T-helper 9 cell (primary cell): ENCODE measurements around the gene STARD8.

Experiments
- DNase-seq: peaks from one replicate; pipeline ENCODE4 v3.0.0-alpha.2; 2020

Gene STARD8

DNA sequence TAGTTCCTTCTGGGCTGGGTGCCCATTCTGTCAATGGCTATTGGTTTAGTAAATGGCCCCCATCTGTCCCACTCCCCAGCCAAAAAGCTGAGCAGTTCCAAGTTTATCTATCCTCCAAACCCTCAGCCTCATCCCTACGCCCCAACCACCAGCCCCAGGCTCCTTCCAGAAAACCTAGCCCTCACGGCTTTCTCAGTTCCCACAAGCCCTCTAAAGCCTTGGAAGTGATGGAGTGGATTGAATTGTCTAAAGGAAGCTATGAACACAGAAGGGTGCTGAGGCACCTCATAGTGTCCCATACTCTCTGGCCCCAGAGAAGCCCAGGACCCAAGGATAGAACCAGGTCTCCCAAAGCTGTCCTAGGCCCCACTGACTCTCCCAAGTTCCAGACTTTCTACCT is 105.8 kb downstream of the STARD8 start:
- DNase-seq = no peak

DNA sequence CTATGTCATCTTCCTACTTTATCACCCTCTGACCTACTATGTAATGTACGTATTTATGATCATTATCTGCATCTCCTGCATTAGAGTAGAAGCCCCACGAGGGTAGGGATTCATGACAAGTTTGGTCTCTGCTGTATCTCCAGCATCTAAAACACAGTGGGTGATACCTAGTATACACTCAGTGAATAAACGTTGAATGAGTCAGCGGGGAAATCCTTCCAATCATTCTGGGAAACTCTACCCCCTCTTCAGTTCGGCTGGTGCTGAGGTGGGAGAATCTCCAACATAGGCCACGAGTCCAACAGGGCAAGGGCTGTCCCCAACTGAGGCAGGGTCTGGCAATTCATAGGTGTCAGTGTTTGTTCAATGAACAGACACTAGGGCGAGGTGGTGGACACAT is 106.9 kb downstream of the STARD8 start:
- no peak for DNase-seq

DNA sequence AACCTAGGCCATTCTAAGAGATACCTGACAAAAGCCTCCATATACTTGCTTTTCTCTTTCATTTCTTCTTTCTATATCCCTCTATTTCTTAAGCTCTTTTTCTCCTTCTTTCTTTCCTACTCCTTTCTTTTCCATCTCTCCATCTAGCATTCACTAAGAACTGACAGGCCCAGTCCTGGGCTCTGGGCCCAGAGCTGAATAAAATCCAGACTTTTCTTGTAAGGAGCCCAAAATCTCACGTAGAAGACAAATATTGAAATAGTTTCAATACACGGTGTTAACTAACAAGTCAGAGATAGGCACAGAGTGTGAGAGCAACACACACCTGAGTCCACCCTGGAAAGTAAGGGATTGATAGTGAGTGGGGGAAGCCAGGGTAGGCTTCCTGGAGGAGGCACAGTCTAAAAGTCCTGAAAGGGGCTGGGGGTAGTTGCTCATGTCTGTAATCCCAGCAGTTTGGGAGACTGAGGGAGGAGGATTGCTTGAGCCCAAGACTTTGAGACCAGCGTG is 108.2 kb downstream of the STARD8 start:
- DNase-seq = no peak

DNA sequence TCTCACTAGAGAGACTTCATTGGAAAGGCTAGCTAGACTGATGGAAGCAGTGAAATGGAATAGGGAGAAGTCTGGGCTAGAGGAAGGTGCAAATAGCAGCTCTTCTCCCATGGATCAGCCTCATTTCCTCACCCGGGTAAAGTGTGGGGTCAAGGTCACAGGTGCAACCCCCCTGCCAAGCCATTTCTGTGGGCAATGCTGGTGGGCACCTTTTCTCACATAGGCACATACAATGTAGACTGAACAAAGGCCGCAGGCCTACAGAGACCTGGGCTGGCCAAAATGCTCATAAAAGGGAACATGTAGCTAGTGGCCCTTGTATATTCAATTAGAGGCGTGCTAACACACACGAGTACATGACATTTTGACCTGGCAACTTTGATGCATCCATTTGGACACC is 109.9 kb downstream of the STARD8 start:
- no peak for DNase-seq

DNA sequence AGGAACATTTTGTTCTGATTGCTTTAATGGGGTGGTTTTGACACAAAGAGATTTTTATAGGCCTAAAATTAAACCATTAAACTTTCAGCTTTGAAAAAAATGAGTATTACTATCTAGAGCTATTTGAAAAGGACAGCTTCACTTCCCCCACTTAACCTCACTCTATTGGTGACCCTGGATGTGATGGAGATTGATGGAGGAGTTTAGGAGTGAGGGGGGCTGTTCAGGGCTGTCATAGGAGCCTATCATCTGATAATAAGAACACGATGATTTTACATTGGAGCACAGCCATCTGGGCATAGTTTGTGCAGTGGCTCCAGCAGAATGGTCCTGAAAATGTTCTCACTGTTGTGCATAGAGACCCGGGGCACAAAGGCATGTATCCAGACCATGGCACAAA is 110.3 kb downstream of the STARD8 start:
- DNase-seq = no peak

GRCh38 chrX:68758671-68759070 is 111.2 kb downstream of the STARD8 start:
- DNase-seq = no peak

DNA sequence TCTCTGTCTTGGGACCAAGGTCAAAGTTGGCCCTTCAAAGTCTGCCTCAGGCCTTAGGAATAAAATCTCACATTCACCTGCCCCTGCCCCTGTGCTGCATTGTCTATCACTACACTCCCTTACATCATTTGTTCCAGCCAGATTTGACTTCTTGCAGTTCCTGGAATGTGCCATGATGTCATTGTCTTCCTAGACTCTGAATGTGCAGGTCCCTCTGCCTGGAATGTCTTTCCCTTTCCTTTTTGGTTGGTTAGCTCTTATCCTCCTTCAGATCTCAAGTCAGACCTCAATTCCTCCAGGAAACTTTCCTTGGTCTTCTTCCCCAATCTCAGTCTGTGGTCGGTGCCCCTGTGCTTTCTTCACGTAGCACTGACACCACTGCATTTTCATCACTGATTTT is 113.6 kb downstream of the STARD8 start:
- DNase-seq = no peak

DNA sequence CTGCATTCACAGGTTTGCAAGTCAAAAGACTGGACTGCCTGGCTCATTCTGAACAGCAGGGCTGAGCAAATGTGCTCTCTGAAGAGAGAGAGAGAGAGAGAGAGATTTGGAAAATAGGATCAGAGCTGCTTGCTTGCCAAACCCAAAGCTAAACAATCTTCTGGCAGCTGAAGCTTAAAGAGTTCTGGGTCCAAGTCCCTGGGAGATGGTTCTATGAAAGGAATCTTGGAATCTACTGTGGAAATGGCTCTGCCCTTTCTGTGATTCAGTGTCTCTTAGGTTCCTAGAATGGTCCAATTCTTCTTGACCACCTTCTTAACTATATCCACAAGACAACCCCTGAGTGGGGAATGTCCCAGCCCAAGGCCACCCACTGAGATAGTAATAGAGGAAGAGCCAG is 115.3 kb downstream of the STARD8 start:
- no peak for DNase-seq

GRCh38 chrX:68763481-68763880 is 116.0 kb downstream of the STARD8 start:
- DNase-seq = no peak
